ENCODE measurements around the gene BTG1.

The BTG1 gene

GRCh38 chr12:92145731-92146496 is at the start of gene BTG1:
BTG1 (minus strand) TSS chr12:92145846; CDS start chr12:92145535, 311 bp downstream.
- DNase-seq = peak; percentile 100

GRCh38 chr12:92194561-92194960 is 48.9 kb upstream of the BTG1 start:
- DNase-seq = no peak

GRCh38 chr12:92193846-92194245 is 48.2 kb upstream of the BTG1 start:
- no peak for DNase-seq

- no peak for DNase-seq
Measured at GRCh38 chr12:92193063-92193462, 47.4 kb upstream of the BTG1 start.

GRCh38 chr12:92192360-92192759 is 46.7 kb upstream of the BTG1 start:
- no peak for DNase-seq

- no peak for DNase-seq
Measured at GRCh38 chr12:92191061-92191460, 45.4 kb upstream of the BTG1 start.

GRCh38 chr12:92188517-92189188 is 43.0 kb upstream of the BTG1 start:
- no peak for DNase-seq

GRCh38 chr12:92186038-92186470 is 40.4 kb upstream of the BTG1 start:
- no peak for DNase-seq

- DNase-seq = no peak
Measured at GRCh38 chr12:92185052-92185451, 39.4 kb upstream of the BTG1 start.

- DNase-seq = no peak
Measured at GRCh38 chr12:92183575-92183974, 37.9 kb upstream of the BTG1 start.

- no peak for DNase-seq
Measured at GRCh38 chr12:92178340-92178739, 32.7 kb upstream of the BTG1 start.

GRCh38 chr12:92176646-92177045 is 31.0 kb upstream of the BTG1 start:
- DNase-seq = no peak

GRCh38 chr12:92175961-92176360 is 30.3 kb upstream of the BTG1 start:
- DNase-seq = no peak

- no peak for DNase-seq
Measured at GRCh38 chr12:92170050-92170449, 24.4 kb upstream of the BTG1 start.

GRCh38 chr12:92167075-92167474 is 21.4 kb upstream of the BTG1 start:
- DNase-seq = no peak

GRCh38 chr12:92164712-92165111 is 19.1 kb upstream of the BTG1 start:
- DNase-seq = no peak

GRCh38 chr12:92162079-92162478 is 16.4 kb upstream of the BTG1 start:
- DNase-seq = no peak

GRCh38 chr12:92158796-92159439 is 13.3 kb upstream of the BTG1 start:
- DNase-seq = no peak

- DNase-seq = no peak
Measured at GRCh38 chr12:92156704-92157395, 11.2 kb upstream of the BTG1 start.

GRCh38 chr12:92156139-92156538 is 10.5 kb upstream of the BTG1 start:
- no peak for DNase-seq

GRCh38 chr12:92155733-92156132 is 10.1 kb upstream of the BTG1 start:
- DNase-seq = no peak

- DNase-seq = no peak
Measured at GRCh38 chr12:92151916-92152315, 6.3 kb upstream of the BTG1 start.

GRCh38 chr12:92149563-92149962 is 3.9 kb upstream of the BTG1 start:
- DNase-seq = no peak

Data from NCI-H345 (cell line).